KMS-11 (cell line): Measurements from ENCODE around the gene FRMD4A.

Source experiments
- H2AFZ ChIP-seq: fragments of 200-600 bp; sonication (generic); 2 replicates; pipeline ENCODE4 v1.6.1; 2016; ENCODE audit warnings: antibody characterized with exemption, mixed run types, low read depth
- H3K27ac ChIP-seq: fragments of 200-600 bp; sonication (generic); 2 replicates; pipeline ENCODE4 v1.6.1; 2016; ENCODE audit warnings: mild to moderate bottlenecking, mixed run types
- H3K27me3 ChIP-seq: fragments of 200-600 bp; sonication (generic); 2 replicates; pipeline ENCODE4 v1.6.1; 2017; ENCODE audit warnings: mild to moderate bottlenecking, low read depth, mixed run types, moderate library complexity; ENCODE audit not compliant: insufficient read depth
- H3K36me3 ChIP-seq: fragments of 200-600 bp; sonication (generic); 2 replicates; pipeline ENCODE4 v1.6.1; 2017; ENCODE audit warnings: mild to moderate bottlenecking, mixed run types; ENCODE audit not compliant: insufficient read depth
- H3K4me1 ChIP-seq: fragments of 200-600 bp; sonication (generic); 2 replicates; pipeline ENCODE4 v1.6.1; 2016; ENCODE audit warnings: mild to moderate bottlenecking, low read depth, mixed run types; ENCODE audit not compliant: poor library complexity, severe bottlenecking
- H3K4me2 ChIP-seq: fragments of 200-600 bp; sonication (generic); 2 replicates; pipeline ENCODE4 v1.7.0; 2016; ENCODE audit warnings: mild to moderate bottlenecking, mixed run types
- H3K4me3 ChIP-seq: fragments of 200-600 bp; sonication (generic); IDR thresholded peaks from 2 replicates; pipeline ENCODE4 v1.6.1; 2017; ENCODE audit warnings: low read depth, low read length, mixed read lengths; ENCODE audit not compliant: insufficient read depth
- H3K79me2 ChIP-seq: fragments of 200-600 bp; sonication (generic); 2 replicates; pipeline ENCODE4 v1.6.1; 2016; ENCODE audit warnings: low read depth, mixed run types; ENCODE audit not compliant: insufficient read depth
- H3K9ac ChIP-seq: fragments of 200-600 bp; sonication (generic); 2 replicates; pipeline ENCODE4 v1.6.1; 2016; ENCODE audit warnings: mild to moderate bottlenecking, mixed run types
- H4K20me1 ChIP-seq: fragments of 200-600 bp; sonication (generic); 2 replicates; pipeline ENCODE4 v1.6.1; 2016; ENCODE audit warnings: mild to moderate bottlenecking, mixed run types; ENCODE audit not compliant: insufficient read depth
- TF ChIP-seq, protein P1 (sequence below): fragments of 200-600 bp; sonication (generic); conservative IDR thresholded peaks from 2 replicates; pipeline ENCODE4 v1.6.1; 2017; ENCODE audit warnings: low read depth, mild to moderate bottlenecking, antibody characterized with exemption, low read length, moderate library complexity, mixed read lengths

FRMD4A gene

DNA sequence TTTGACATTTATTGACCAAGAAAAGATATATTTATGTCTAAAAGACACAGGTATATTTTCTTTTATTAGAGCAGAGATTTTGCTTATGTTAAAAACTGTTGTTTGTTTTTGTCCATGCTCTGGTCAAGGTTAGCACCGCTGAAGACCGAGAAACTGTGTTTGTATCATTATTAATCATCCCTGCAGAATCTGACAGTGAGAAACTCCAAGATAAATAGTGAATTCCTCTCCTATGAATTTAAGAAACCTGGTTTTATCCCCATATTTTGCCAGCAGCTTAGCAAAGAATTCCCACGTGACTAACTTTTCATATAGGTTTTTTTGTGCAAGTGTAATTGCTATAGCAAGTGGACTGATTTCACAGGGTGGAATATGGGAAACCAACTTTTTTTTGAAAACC is 77.6 kb downstream of the FRMD4A start:
- no peaks in the 10 kb centered on the region for H3K27me3 ChIP-seq
- H3K4me1 ChIP-seq, result no peaks in the 10 kb centered on the region
- no peak overlapping the region for H3K4me2 ChIP-seq
- no peaks in the 10 kb centered on the region for H3K79me2 ChIP-seq
- TF ChIP-seq, protein P1, sequence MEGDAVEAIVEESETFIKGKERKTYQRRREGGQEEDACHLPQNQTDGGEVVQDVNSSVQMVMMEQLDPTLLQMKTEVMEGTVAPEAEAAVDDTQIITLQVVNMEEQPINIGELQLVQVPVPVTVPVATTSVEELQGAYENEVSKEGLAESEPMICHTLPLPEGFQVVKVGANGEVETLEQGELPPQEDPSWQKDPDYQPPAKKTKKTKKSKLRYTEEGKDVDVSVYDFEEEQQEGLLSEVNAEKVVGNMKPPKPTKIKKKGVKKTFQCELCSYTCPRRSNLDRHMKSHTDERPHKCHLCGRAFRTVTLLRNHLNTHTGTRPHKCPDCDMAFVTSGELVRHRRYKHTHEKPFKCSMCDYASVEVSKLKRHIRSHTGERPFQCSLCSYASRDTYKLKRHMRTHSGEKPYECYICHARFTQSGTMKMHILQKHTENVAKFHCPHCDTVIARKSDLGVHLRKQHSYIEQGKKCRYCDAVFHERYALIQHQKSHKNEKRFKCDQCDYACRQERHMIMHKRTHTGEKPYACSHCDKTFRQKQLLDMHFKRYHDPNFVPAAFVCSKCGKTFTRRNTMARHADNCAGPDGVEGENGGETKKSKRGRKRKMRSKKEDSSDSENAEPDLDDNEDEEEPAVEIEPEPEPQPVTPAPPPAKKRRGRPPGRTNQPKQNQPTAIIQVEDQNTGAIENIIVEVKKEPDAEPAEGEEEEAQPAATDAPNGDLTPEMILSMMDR, result no peak
- no peaks in the 10 kb centered on the region for H4K20me1 ChIP-seq
- H3K9ac ChIP-seq, result no peak overlapping the region
- H2AFZ ChIP-seq, result no peak overlapping the region
- H3K36me3 ChIP-seq, result no peaks in the 10 kb centered on the region
- H3K27ac ChIP-seq, result no peak overlapping the region
- H3K4me3 ChIP-seq, result no peak overlapping the region

DNA sequence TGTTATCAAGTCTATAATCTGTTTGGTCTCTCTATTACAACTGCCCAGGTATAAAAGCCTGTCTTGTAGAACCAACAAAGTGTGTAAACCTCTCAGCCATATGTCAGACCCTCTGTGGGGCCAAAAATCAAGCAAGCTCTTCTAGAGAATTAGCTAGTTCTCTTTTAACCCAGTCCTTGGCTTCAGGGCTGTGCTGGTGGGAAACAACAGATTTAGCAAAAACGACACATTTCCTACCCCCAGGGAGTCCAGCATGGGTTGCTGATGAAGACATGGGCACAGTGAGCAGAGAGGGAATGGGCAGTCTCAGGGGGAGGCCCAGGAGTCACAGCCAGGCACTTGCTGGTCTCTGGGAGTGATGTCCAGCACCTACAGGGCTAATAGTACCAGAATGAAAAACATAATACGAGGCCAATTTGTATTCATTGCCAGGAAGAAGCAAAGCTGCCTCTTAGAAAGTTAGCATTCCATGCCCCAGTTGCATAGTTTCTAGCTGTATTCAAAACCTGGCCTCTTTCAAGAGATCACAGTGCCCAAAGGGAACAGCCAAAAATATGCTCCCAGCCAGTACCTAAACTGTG is 80.1 kb downstream of the FRMD4A start:
- no peak overlapping the region for H3K4me3 ChIP-seq
- TF ChIP-seq, protein P1, result no peak

DNA sequence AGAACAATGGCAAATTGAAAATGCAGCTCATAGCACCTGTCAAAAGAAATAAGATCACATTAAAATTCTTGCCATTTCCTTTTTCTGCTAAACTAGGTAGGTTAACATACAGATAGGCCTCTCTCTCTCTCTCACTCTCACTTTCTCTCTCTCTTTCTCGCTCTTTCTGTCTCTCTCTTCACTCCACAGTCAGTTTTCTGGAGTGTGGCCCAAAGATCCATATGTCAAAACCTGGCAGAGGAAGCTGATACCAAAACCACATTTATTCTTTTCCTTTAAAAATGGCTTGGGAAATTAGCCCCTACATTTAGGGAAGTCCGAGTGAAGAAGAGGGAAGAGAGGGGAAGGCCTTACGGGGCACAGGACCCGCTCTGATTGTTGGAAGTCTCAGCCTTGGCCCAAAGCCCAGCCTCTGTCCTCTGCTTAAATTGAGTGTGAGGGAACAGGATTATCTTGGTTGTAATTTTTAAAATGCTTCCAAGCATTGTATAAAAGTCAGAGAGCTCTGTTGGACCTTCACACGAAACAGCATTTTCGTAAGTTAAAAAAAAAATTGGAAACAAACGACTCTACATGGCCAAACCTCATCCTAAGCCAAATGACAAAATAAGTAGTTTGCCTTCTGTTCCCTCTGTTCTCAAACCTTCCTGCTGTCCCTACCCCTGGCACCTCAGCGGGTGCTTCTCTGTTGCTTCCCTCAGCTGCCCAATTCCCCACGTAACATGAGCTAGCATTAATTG is 83.2 kb downstream of the FRMD4A start:
- H3K36me3 ChIP-seq, result no peaks in the 10 kb centered on the region
- TF ChIP-seq, protein P1, result no peak

More for the DNA sequence above, 80.1 kb downstream of the FRMD4A start:
- Histone ChIP-seq H3K4me1 (no peaks in the 10 kb centered on the region), H2AFZ (no peak overlapping the region), H3K27me3 (no peaks in the 10 kb centered on the region), H3K36me3 (no peaks in the 10 kb centered on the region), H3K9ac (no peak overlapping the region), H3K79me2 (no peaks in the 10 kb centered on the region), H3K4me2 (no peak overlapping the region), H4K20me1 (no peaks in the 10 kb centered on the region), H3K27ac (no peak overlapping the region)

DNA sequence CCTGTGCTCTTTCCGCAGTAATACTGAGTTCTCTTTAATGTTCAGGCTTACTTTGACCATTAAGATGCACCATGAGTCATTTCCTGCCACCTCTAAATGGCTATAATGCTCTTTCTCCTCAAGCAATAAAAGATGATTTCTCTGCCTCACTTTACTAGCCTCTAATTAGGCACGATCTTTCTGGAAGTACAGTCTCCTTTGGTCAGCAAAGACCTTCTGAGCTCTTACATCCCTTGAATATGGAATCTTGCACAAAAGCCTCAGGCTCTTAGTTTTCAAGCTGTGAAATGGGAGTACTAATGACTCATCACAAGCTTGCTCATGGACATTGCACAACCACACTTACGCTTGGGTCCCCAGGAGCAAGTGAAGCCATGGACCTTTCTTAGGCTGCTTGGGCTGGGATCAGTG is 85.9 kb downstream of the FRMD4A start:
- TF ChIP-seq, protein P1, result no peak
- Histone ChIP-seq H3K9ac (no peak overlapping the region), H3K27me3 (no peaks in the 10 kb centered on the region), H2AFZ (no peak overlapping the region), H3K27ac (no peak overlapping the region), H3K4me3 (no peak overlapping the region), H3K36me3 (no peaks in the 10 kb centered on the region), H3K4me1 (no peaks in the 10 kb centered on the region), H3K79me2 (no peaks in the 10 kb centered on the region), H3K4me2 (no peak overlapping the region), H4K20me1 (no peaks in the 10 kb centered on the region)

More for the DNA sequence above, 83.2 kb downstream of the FRMD4A start:
- Histone ChIP-seq H3K4me2 (no peak overlapping the region), H3K9ac (no peak overlapping the region), H3K4me3 (no peak overlapping the region), H2AFZ (no peak overlapping the region), H4K20me1 (no peaks in the 10 kb centered on the region), H3K4me1 (no peaks in the 10 kb centered on the region), H3K27ac (no peak overlapping the region), H3K27me3 (no peaks in the 10 kb centered on the region), H3K79me2 (no peaks in the 10 kb centered on the region)
